Measurements from ENCODE around the gene XXYLT1.

GRCh38 chr3:195221015-195221853 lies 49.7 kb downstream of the XXYLT1 start:
- TF ChIP-seq CEBPB (IDR thresholded peaks at IDR 0.05; ENCODE audit: borderline replicate concordance in 1 of 2, low read depth in 2 of 2, low read length in 2 of 2) = no peak
- no peak for TF ChIP-seq ZZZ3 (IDR thresholded peaks at IDR 0.05; ENCODE audit: control insufficient read depth, insufficient read length, low read depth)
- no peak for TF ChIP-seq SIN3A (IDR thresholded peaks at IDR 0.05; ENCODE audit: low read depth, low read length)
- no peak for TF ChIP-seq NKRF (conservative IDR thresholded peaks at IDR 0.05)
- no peak for TF ChIP-seq CTCF (IDR thresholded peaks at IDR 0.05 in 2 of 3, conservative IDR thresholded peaks at IDR 0.05 in 1 of 3; ENCODE audit: control insufficient read depth in 2 of 3, extremely low read depth in 1 of 3, insufficient read depth in 1 of 3, low read depth in 3 of 3, low read length in 3 of 3)
- TF ChIP-seq POLR2AphosphoS5 (IDR thresholded peaks at IDR 0.05; ENCODE audit: low read length) = no peak
- no peak for TF ChIP-seq IKZF1 (conservative IDR thresholded peaks at IDR 0.05)
- no peak for TF ChIP-seq CBFB (IDR thresholded peaks at IDR 0.05; ENCODE audit: low read depth)
- TF ChIP-seq STAT3 (IDR thresholded peaks at IDR 0.05; ENCODE audit: low read depth, low read length) = no peak
- TF ChIP-seq, protein P1, sequence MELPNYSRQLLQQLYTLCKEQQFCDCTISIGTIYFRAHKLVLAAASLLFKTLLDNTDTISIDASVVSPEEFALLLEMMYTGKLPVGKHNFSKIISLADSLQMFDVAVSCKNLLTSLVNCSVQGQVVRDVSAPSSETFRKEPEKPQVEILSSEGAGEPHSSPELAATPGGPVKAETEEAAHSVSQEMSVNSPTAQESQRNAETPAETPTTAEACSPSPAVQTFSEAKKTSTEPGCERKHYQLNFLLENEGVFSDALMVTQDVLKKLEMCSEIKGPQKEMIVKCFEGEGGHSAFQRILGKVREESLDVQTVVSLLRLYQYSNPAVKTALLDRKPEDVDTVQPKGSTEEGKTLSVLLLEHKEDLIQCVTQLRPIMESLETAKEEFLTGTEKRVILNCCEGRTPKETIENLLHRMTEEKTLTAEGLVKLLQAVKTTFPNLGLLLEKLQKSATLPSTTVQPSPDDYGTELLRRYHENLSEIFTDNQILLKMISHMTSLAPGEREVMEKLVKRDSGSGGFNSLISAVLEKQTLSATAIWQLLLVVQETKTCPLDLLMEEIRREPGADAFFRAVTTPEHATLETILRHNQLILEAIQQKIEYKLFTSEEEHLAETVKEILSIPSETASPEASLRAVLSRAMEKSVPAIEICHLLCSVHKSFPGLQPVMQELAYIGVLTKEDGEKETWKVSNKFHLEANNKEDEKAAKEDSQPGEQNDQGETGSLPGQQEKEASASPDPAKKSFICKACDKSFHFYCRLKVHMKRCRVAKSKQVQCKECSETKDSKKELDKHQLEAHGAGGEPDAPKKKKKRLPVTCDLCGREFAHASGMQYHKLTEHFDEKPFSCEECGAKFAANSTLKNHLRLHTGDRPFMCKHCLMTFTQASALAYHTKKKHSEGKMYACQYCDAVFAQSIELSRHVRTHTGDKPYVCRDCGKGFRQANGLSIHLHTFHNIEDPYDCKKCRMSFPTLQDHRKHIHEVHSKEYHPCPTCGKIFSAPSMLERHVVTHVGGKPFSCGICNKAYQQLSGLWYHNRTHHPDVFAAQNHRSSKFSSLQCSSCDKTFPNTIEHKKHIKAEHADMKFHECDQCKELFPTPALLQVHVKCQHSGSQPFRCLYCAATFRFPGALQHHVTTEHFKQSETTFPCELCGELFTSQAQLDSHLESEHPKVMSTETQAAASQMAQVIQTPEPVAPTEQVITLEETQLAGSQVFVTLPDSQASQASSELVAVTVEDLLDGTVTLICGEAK (IDR thresholded peaks at IDR 0.05; ENCODE audit: borderline replicate concordance) = no peak
